Activated CD4-positive, alpha-beta T cell treated with anti-CD3 and anti-CD28 coated beads, Interleukin-2, amount 10 ng/mL, durations not matched to agents 7 days and 5 days (primary cell): ENCODE measurements around the gene PINLYP. TPM values are rescaled to one million over a fixed set of nuclear protein-coding genes. Genes with fewer than 3 reads are reported as not detected.

Source experiments
- CTCF ChIA-PET: fragments of 350-600 bp; sonication (Branson Sonifier 250); formaldehyde crosslinking; loops from one replicate; lab custom pipeline; 2021; ENCODE audit warnings: antibody characterized with exemption; lab: Charles Lee
- POLR2A ChIA-PET: fragments of 350-600 bp; sonication (Branson Sonifier 250); formaldehyde crosslinking; loops from one replicate; lab custom pipeline; 2021; ENCODE audit warnings: antibody characterized with exemption; lab: Charles Lee
- DNase-seq: peaks from one replicate; pipeline ENCODE4 v3.0.0-alpha.2; 2020
- H3K27ac Mint-ChIP-seq: one replicate; pipeline ENCODE4 v1.8.0; 2021; ENCODE audit warnings: mild to moderate bottlenecking, moderate library complexity, mixed read lengths
- H3K27me3 Mint-ChIP-seq: one replicate; pipeline ENCODE4 v1.8.0; 2021; ENCODE audit warnings: mixed read lengths
- H3K36me3 Mint-ChIP-seq: one replicate; pipeline ENCODE4 v1.8.0; 2021; ENCODE audit warnings: low read depth, mixed read lengths
- H3K4me1 Mint-ChIP-seq: one replicate; pipeline ENCODE4 v1.8.0; 2021; ENCODE audit warnings: mixed read lengths
- H3K4me3 Mint-ChIP-seq: one replicate; pipeline ENCODE4 v1.8.0; 2021; ENCODE audit warnings: mild to moderate bottlenecking, moderate library complexity, mixed read lengths
- H3K9me3 Mint-ChIP-seq: one replicate; pipeline ENCODE4 v1.8.0; 2021; ENCODE audit warnings: mixed read lengths
- total RNA-seq, 2 experiments: library from RNA; stranded (reverse); gene quantifications; one replicate each; pipeline ENCODE4 v1.2.3, GENCODE V29; 2021

The PINLYP gene
- total RNA-seq, 2 experiments from 2014 or later = 4.1 to 5.0 TPM

DNA sequence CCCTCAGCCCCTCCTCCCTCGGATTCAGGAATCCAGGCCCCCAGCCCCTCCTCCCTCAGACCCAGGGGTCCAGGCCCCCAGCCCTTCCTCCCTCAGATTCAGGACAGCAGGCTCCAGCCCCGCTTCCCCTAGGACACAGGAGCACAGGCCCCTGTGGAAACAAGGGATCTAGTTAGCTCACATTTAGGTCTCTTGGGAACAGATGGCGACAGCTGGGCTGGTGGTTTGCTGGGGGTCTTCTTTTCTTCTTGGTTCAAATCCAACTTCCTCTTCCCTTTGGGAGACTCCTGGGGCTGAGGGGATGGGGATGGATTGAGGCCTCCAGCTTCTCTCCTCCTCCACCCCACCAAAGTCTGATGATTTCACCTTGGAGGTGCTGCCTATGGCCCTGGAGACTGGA, 23.0 kb upstream of the PINLYP start:
- Mint-ChIP-seq H3K9me3 (no peaks in the 10 kb centered on the region), H3K36me3 (peaks cover 24% of the 10 kb centered on the region), H3K4me3 (no peak overlapping the region), H3K27me3 (no peaks in the 10 kb centered on the region), H3K27ac (no peak overlapping the region), H3K4me1 (peaks cover 11% of the 10 kb centered on the region)
- CTCF ChIA-PET = interaction anchor here (1.2 to 5.9 kb wide), 3 partner anchors 14 to 43 kb away, joined by 5 to 51 read pairs (median 46); partner anchors contain the start of genes IRGQ and ZNF576
- no peak for DNase-seq
- POLR2A ChIA-PET = no interaction called here

GRCh38 chr19:43553656-43554055, 21.9 kb upstream of the PINLYP start:
- Mint-ChIP-seq H3K27me3 (no peaks in the 10 kb centered on the region), H3K4me1 (peaks cover 11% of the 10 kb centered on the region), H3K36me3 (peaks cover 26% of the 10 kb centered on the region), H3K27ac (no peak overlapping the region), H3K9me3 (no peaks in the 10 kb centered on the region), H3K4me3 (no peak overlapping the region)
- ChIA-PET POLR2A (interaction anchor here (0.9 kb wide), 1 partner anchor 41 kb away, joined by 3 read pairs; no protein-coding TSS in a partner anchor), CTCF (interaction anchor here (0.6 to 5.9 kb wide), 6 partner anchors 15 to 90 kb away, joined by 3 to 51 read pairs (median 8); partner anchors contain the start of genes IRGQ, ZNF575 and ZNF576)
- no peak for DNase-seq

GRCh38 chr19:43554317-43554895, 21.2 kb upstream of the PINLYP start:
- no peaks in the 10 kb centered on the region for H3K9me3 Mint-ChIP-seq
- no peak for DNase-seq
- POLR2A ChIA-PET = interaction anchor here (0.9 kb wide), 1 partner anchor 40 kb away, joined by 3 read pairs; no protein-coding TSS in a partner anchor
- H3K36me3 Mint-ChIP-seq = peaks cover 27% of the 10 kb centered on the region
- H3K27me3 Mint-ChIP-seq = no peaks in the 10 kb centered on the region
- no peak overlapping the region for H3K4me3 Mint-ChIP-seq
- H3K27ac Mint-ChIP-seq = peak overlapping the region; percentile 37
- peaks cover 11% of the 10 kb centered on the region for H3K4me1 Mint-ChIP-seq
- CTCF ChIA-PET = interaction anchor here (0.9 to 5.9 kb wide), 24 partner anchors 9 to 260 kb away, joined by 3 to 51 read pairs (median 4); partner anchors contain the start of genes IRGQ, SMG9, ZNF575 and ZNF576

- Mint-ChIP-seq H3K36me3 (peaks cover 29% of the 10 kb centered on the region), H3K9me3 (no peaks in the 10 kb centered on the region), H3K4me3 (no peak overlapping the region), H3K27me3 (no peaks in the 10 kb centered on the region), H3K27ac (peak overlapping the region; percentile 68), H3K4me1 (peaks cover 11% of the 10 kb centered on the region)
- POLR2A ChIA-PET = interaction anchor here (0.6 to 1.4 kb wide), 2 partner anchors 23 to 26 kb away, joined by 3 to 4 read pairs; no protein-coding TSS in a partner anchor
- peak; percentile 91 for DNase-seq
- CTCF ChIA-PET = interaction anchor here (0.9 to 5.9 kb wide), 30 partner anchors 8 to 261 kb away, joined by 3 to 51 read pairs (median 4); partner anchors contain the start of genes IRGQ, PHLDB3, SMG9 and ZNF575
Measured at GRCh38 chr19:43555185-43555770, 20.3 kb upstream of the PINLYP start.

- H3K4me3 Mint-ChIP-seq = no peak overlapping the region
- H3K4me1 Mint-ChIP-seq = peaks cover 48% of the 10 kb centered on the region
- ChIA-PET CTCF (interaction anchor here (0.7 to 1.9 kb wide), 3 partner anchors 9 to 270 kb away, joined by 5 read pairs; no protein-coding TSS in a partner anchor), POLR2A (interaction anchor here (0.7 kb wide), 1 partner anchor 1650 kb away, joined by 6 read pairs; no protein-coding TSS in a partner anchor)
- H3K9me3 Mint-ChIP-seq = no peaks in the 10 kb centered on the region
- peaks cover 30% of the 10 kb centered on the region for H3K36me3 Mint-ChIP-seq
- no peak for DNase-seq
- no peak overlapping the region for H3K27ac Mint-ChIP-seq
- H3K27me3 Mint-ChIP-seq = no peaks in the 10 kb centered on the region
Measured at GRCh38 chr19:43560687-43561086, 14.9 kb upstream of the PINLYP start.

GRCh38 chr19:43561139-43561970, 14.2 kb upstream of the PINLYP start:
- CTCF ChIA-PET = interaction anchor here (0.6 to 1.9 kb wide), 4 partner anchors 8 to 33 kb away, joined by 3 to 5 read pairs (median 5); no protein-coding TSS in a partner anchor
- Mint-ChIP-seq H3K4me1 (peaks cover 46% of the 10 kb centered on the region), H3K36me3 (peaks cover 30% of the 10 kb centered on the region), H3K27me3 (no peaks in the 10 kb centered on the region), H3K27ac (peak overlapping the region; percentile 97), H3K4me3 (no peak overlapping the region), H3K9me3 (no peaks in the 10 kb centered on the region)
- no peak for DNase-seq
- POLR2A ChIA-PET = no interaction called here

GRCh38 chr19:43562226-43562697, 13.3 kb upstream of the PINLYP start:
- ChIA-PET CTCF (interaction anchor here (0.6 to 1.0 kb wide), 2 partner anchors 13 to 32 kb away, joined by 3 to 5 read pairs; partner anchors contain the start of gene XRCC1), POLR2A (no interaction called here)
- peaks cover 32% of the 10 kb centered on the region for H3K36me3 Mint-ChIP-seq
- H3K4me3 Mint-ChIP-seq = peak overlapping the region; percentile 62
- DNase-seq = no peak
- H3K4me1 Mint-ChIP-seq = peaks cover 49% of the 10 kb centered on the region
- H3K27me3 Mint-ChIP-seq = no peaks in the 10 kb centered on the region
- H3K27ac Mint-ChIP-seq = peak overlapping the region; percentile 97
- no peaks in the 10 kb centered on the region for H3K9me3 Mint-ChIP-seq

GRCh38 chr19:43562698-43563241, 12.8 kb upstream of the PINLYP start:
- POLR2A ChIA-PET = no interaction called here
- peak overlapping the region; percentile 97 for H3K27ac Mint-ChIP-seq
- peak; percentile 75 for DNase-seq
- peaks cover 29% of the 10 kb centered on the region for H3K36me3 Mint-ChIP-seq
- H3K4me1 Mint-ChIP-seq = peaks cover 49% of the 10 kb centered on the region
- H3K27me3 Mint-ChIP-seq = no peaks in the 10 kb centered on the region
- no peaks in the 10 kb centered on the region for H3K9me3 Mint-ChIP-seq
- peak overlapping the region; percentile 62 for H3K4me3 Mint-ChIP-seq
- CTCF ChIA-PET = interaction anchor here (1.0 to 1.4 kb wide), 2 partner anchors 12 to 34 kb away, joined by 3 read pairs; partner anchors contain the start of genes IRGQ, XRCC1 and ZNF576

GRCh38 chr19:43563816-43564457, 11.7 kb upstream of the PINLYP start:
- no peak for DNase-seq
- H3K4me1 Mint-ChIP-seq = peaks cover 49% of the 10 kb centered on the region
- ChIA-PET POLR2A (no interaction called here), CTCF (interaction anchor here (1.1 to 1.4 kb wide), 2 partner anchors 9 to 32 kb away, joined by 3 read pairs; partner anchors contain the start of genes IRGQ and ZNF576)
- H3K36me3 Mint-ChIP-seq = peaks cover 29% of the 10 kb centered on the region
- peak overlapping the region; percentile 97 for H3K27ac Mint-ChIP-seq
- H3K4me3 Mint-ChIP-seq = no peak overlapping the region
- no peaks in the 10 kb centered on the region for H3K9me3 Mint-ChIP-seq
- H3K27me3 Mint-ChIP-seq = no peaks in the 10 kb centered on the region

GRCh38 chr19:43564800-43565199, 10.8 kb upstream of the PINLYP start:
- Mint-ChIP-seq H3K27me3 (no peaks in the 10 kb centered on the region), H3K4me3 (no peak overlapping the region), H3K9me3 (no peaks in the 10 kb centered on the region), H3K4me1 (peaks cover 49% of the 10 kb centered on the region), H3K27ac (peak overlapping the region; percentile 41), H3K36me3 (peaks cover 28% of the 10 kb centered on the region)
- ChIA-PET POLR2A (no interaction called here), CTCF (interaction anchor here (0.5 to 1.4 kb wide), 4 partner anchors 8 to 201 kb away, joined by 4 to 10 read pairs (median 4); no protein-coding TSS in a partner anchor)
- DNase-seq = no peak

- no peak for DNase-seq
- ChIA-PET POLR2A (interaction anchor here (0.6 kb wide), 1 partner anchor 41 kb away, joined by 3 read pairs; no protein-coding TSS in a partner anchor), CTCF (interaction anchor here (0.7 to 2.8 kb wide), 5 partner anchors 9 to 25 kb away, joined by 3 to 12 read pairs (median 5); no protein-coding TSS in a partner anchor)
- Mint-ChIP-seq H3K4me3 (no peak overlapping the region), H3K27ac (no peak overlapping the region), H3K27me3 (no peaks in the 10 kb centered on the region), H3K36me3 (peaks cover 13% of the 10 kb centered on the region), H3K9me3 (no peaks in the 10 kb centered on the region), H3K4me1 (peaks cover 27% of the 10 kb centered on the region)
Measured at GRCh38 chr19:43569657-43570056, 5.9 kb upstream of the PINLYP start.
